PC-3 (cell line): ENCODE measurements around the gene CHRNE. TPM values are rescaled to one million over a fixed set of nuclear protein-coding genes. Genes with fewer than 3 reads are reported as not detected.

Experiments used
- ATAC-seq: fragments of 200-7000 bp; cut with Tn5 transposase; 2 replicates; pipeline ENCODE4 v1.9.1; 2020; ENCODE audit warnings: mild to moderate bottlenecking, moderate library complexity
- Bru-seq: library from RNA; stranded (reverse); fragments of 400-500 nt; gene quantifications from one replicate; lab custom pipeline; 2021; lab: Mats Ljungman, UMichigan
- BruChase-seq, 2 experiments: library from RNA; stranded (reverse); fragments of 400-500 nt; gene quantifications; one replicate each; lab custom pipeline; 2021; lab: Mats Ljungman, UMichigan
- BruUV-seq: library from RNA; stranded (reverse); fragments of 400-500 nt; replicated peaks from 2 replicates; lab custom pipeline; 2021; lab: Mats Ljungman, UMichigan
- CTCF ChIA-PET: fragments of 300-600 bp; sonication (Branson Sonifier 250); formaldehyde crosslinking; loops from one replicate; lab custom pipeline; 2022; ENCODE audit warnings: antibody characterized with exemption; lab: Charles Lee
- POLR2A ChIA-PET: fragments of 300-600 bp; sonication (Branson Sonifier 250); formaldehyde crosslinking; loops from one replicate; lab custom pipeline; 2022; ENCODE audit warnings: antibody characterized with exemption; ENCODE audit not compliant: unreplicated experiment; lab: Charles Lee
- DNase-seq: peaks from one replicate; pipeline ENCODE4 v3.0.0-alpha.2; 2015
- H2AFZ ChIP-seq: fragments of 300-600 bp; sonication (generic); 2 replicates; pipeline ENCODE4 v1.6.0; 2016; ENCODE audit warnings: antibody characterized with exemption, low read length
- H3F3A ChIP-seq: fragments of 300-600 bp; sonication (generic); one replicate; pipeline ENCODE4 v1.6.0; 2017; ENCODE audit warnings: antibody characterized with exemption, low read length, control low read depth, mild to moderate bottlenecking; ENCODE audit not compliant: unreplicated experiment
- H3K27ac ChIP-seq: fragments of 300-600 bp; sonication (generic); 2 replicates; pipeline ENCODE4 v1.5.1; 2016; ENCODE audit warnings: mild to moderate bottlenecking, low read length
- H3K27me3 ChIP-seq: fragments of 300-600 bp; sonication (generic); 2 replicates; pipeline ENCODE4 v1.6.1; 2016; ENCODE audit warnings: low read length, mixed read lengths
- H3K36me3 ChIP-seq: fragments of 300-600 bp; sonication (generic); 2 replicates; pipeline ENCODE4 v1.6.1; 2016; ENCODE audit warnings: low read depth, mixed run types, low read length, mixed read lengths
- H3K4me1 ChIP-seq: fragments of 300-600 bp; sonication (generic); 2 replicates; pipeline ENCODE4 v1.5.1; 2016; ENCODE audit warnings: low read length; ENCODE audit not compliant: insufficient read depth
- H3K4me2 ChIP-seq: fragments of 300-600 bp; sonication (generic); 2 replicates; pipeline ENCODE4 v1.6.0; 2016; ENCODE audit warnings: low read length
- H3K4me3 ChIP-seq: fragments of 300-600 bp; sonication (generic); 2 replicates; pipeline ENCODE4 v1.5.1; 2016; ENCODE audit warnings: mild to moderate bottlenecking, low read length, mixed read lengths
- H3K79me2 ChIP-seq: fragments of 300-600 bp; sonication (generic); 2 replicates; pipeline ENCODE4 v1.6.1; 2017; ENCODE audit warnings: low read length, mixed read lengths
- H3K9ac ChIP-seq: fragments of 300-600 bp; sonication (generic); 2 replicates; pipeline ENCODE4 v1.6.0; 2016; ENCODE audit warnings: mild to moderate bottlenecking, low read length
- H3K9me2 ChIP-seq: fragments of 300-600 bp; sonication (generic); replicated peaks from 2 replicates; pipeline ENCODE4 v1.6.1; 2016; ENCODE audit warnings: mixed run types, low read length, mixed read lengths
- H3K9me3 ChIP-seq: fragments of 300-600 bp; sonication (generic); 2 replicates; pipeline ENCODE4 v1.6.1; 2016; ENCODE audit warnings: low read length, mixed read lengths
- H4K20me1 ChIP-seq: fragments of 300-600 bp; sonication (generic); 2 replicates; pipeline ENCODE4 v1.6.1; 2016; ENCODE audit warnings: low read length, mixed read lengths
- CTCF ChIP-seq: fragments of 300-600 bp; sonication (generic); conservative IDR thresholded peaks from 2 replicates; pipeline ENCODE4 v1.5.1; 2017; ENCODE audit warnings: antibody characterized with exemption, low read depth, mild to moderate bottlenecking, low read length
- EZH2 ChIP-seq: fragments of 300-600 bp; sonication (generic); IDR thresholded peaks from one replicate; pipeline ENCODE4 v1.6.1; 2017; ENCODE audit warnings: antibody characterized with exemption, mild to moderate bottlenecking, low read length; ENCODE audit not compliant: unreplicated experiment
- EZH2phosphoT487 ChIP-seq: fragments of 300-600 bp; sonication (generic); IDR thresholded peaks from 2 replicates; pipeline ENCODE4 v1.6.1; 2018; ENCODE audit warnings: mild to moderate bottlenecking, antibody characterized with exemption, low read length, borderline replicate concordance
- intact Hi-C: fragments of 100-400 bp; cut with micrococcal nuclease; formaldehyde crosslinking; loops from 2 replicates; pipeline ENCODE4 v1.9.0; 2023
- long read RNA-seq: library from polyadenylated mRNA; unstranded; transcript quantifications from one replicate; pipeline ENCODE4 v2.0.0, GENCODE V29; 2021; ENCODE audit not compliant: unreplicated experiment
- total RNA-seq: library from RNA; depleted of rRNA; stranded (reverse); fragments of >200 nt; gene quantifications from 2 replicates; pipeline ENCODE4 v1.2.3, GENCODE V29; 2014; rRNA removed

The CHRNE gene
- total RNA-seq (0.11 TPM in 1 of 2 replicates, not detected in the other), Bru-seq, nascent RNA (percentile 40 among the genes with signal in this experiment), BruChase-seq, experiment 1, labeled RNA remaining after a 6-hour chase (percentile 57 among the genes with signal in this experiment), BruChase-seq, experiment 2, labeled RNA remaining after a 2-hour chase (percentile 50 among the genes with signal in this experiment)
- long read RNA-seq, partial matches to known transcripts, result 0 of 4 reads
- long read RNA-seq, other reads (novel, unspliced or antisense), result 4 of 4 reads

- no peak within 1 kb of the TSS for H3K27ac ChIP-seq
- no peaks in the 10 kb centered on the region for H3F3A ChIP-seq
- TF ChIP-seq CTCF (peak; percentile 70), EZH2phosphoT487 (no peak), EZH2 (no peak)
- H3K9me3 ChIP-seq, result no peaks in the 10 kb centered on the region
- H3K4me2 ChIP-seq, result peak within 1 kb of the TSS; percentile 77
- H3K79me2 ChIP-seq, result no peaks in the 10 kb centered on the region
- no TSS peak for BruUV-seq
- H3K9me2 ChIP-seq, result no peaks in the 10 kb centered on the region
- DNase-seq, result peak; percentile 84
- H3K4me1 ChIP-seq, result peaks cover 10% of the 10 kb centered on the region
- H3K27me3 ChIP-seq, result no peaks in the 10 kb centered on the region
- intact Hi-C loops, result loop anchor here (1.0 kb wide), 1 partner anchor 116 kb away; no protein-coding TSS in a partner anchor
- peak; percentile 78 for ATAC-seq
- POLR2A ChIA-PET, result interaction anchor here (0.6 kb wide), 1 partner anchor 37 kb away, joined by 3 read pairs; the partner anchor contains the start of genes RNF167 and SLC25A11
- CTCF ChIA-PET, result interaction anchor here (0.6 to 1.0 kb wide), 3 partner anchors 54 to 195 kb away, joined by 3 read pairs; partner anchors contain the start of gene PSMB6
- peak within 1 kb of the TSS; percentile 40; the same call in 1 of the 2 replicates for H3K4me3 ChIP-seq
- no peak within 1 kb of the TSS for H3K9ac ChIP-seq
- H2AFZ ChIP-seq, result peak within 1 kb of the TSS; percentile 48; the same call in 1 of the 2 replicates
- H3K36me3 ChIP-seq, result no peaks in the 10 kb centered on the region
- H4K20me1 ChIP-seq, result no peaks in the 10 kb centered on the region
These were observed at the start of gene CHRNE for GRCh38 chr17:4903051-4903818. Gene CHRNE (minus strand): TSS chr17:4903098. CDS start chr17:4903063, 35 bp downstream.

GRCh38 chr17:4951486-4951885 lies 48.6 kb upstream of the CHRNE start:
- no peak overlapping the region for H3K27ac ChIP-seq
- H3K9me2 ChIP-seq, result no peaks in the 10 kb centered on the region
- no peak overlapping the region for H3K9ac ChIP-seq
- peaks cover 7% of the 10 kb centered on the region for H3K36me3 ChIP-seq
- no peaks in the 10 kb centered on the region for H3F3A ChIP-seq
- peaks cover 6% of the 10 kb centered on the region for H4K20me1 ChIP-seq
- no peak overlapping the region for H3K4me3 ChIP-seq
- no peak overlapping the region for H3K4me2 ChIP-seq
- no TSS peak for BruUV-seq
- DNase-seq (no peak), ATAC-seq (no peak)
- intact Hi-C loops, result no loop called here
- peaks cover 21% of the 10 kb centered on the region for H3K79me2 ChIP-seq
- TF ChIP-seq EZH2 (no peak), EZH2phosphoT487 (no peak), CTCF (no peak)
- ChIA-PET POLR2A (no interaction called here), CTCF (no interaction called here)
- H3K9me3 ChIP-seq, result no peaks in the 10 kb centered on the region
- peaks cover 9% of the 10 kb centered on the region for H3K4me1 ChIP-seq
- H2AFZ ChIP-seq, result no peak overlapping the region
- no peaks in the 10 kb centered on the region for H3K27me3 ChIP-seq
